ENCODE data around the gene COPZ2.

GRCh38 chr17:48037838-48038323 is 284 bp upstream of the COPZ2 start:
- no peak for TF ChIP-seq CTCF (IDR thresholded peaks at IDR 0.05; ENCODE audit: borderline replicate concordance, extremely low read depth, low read length, poor library complexity, severe bottlenecking)
- no peak for TF ChIP-seq EZH2 (IDR thresholded peaks at IDR 0.05; ENCODE audit: borderline replicate concordance, low read depth, low read length, severe bottlenecking)

Data from DND-41 (cell line).